Smooth muscle cell (in vitro differentiated cells): ENCODE data around the gene S100B. TPM values are rescaled to one million over a fixed set of nuclear protein-coding genes. Genes with fewer than 3 reads are reported as not detected.

Experiments used
- DNase-seq: peaks from one replicate; lab custom pipeline; 2025; ENCODE audit not compliant: unreplicated experiment; lab: John Stamatoyannopoulos, UW
- H2AFZ ChIP-seq: fragments of 200-600 bp; sonication (generic); 2 replicates; pipeline ENCODE4 v1.6.0; 2016; ENCODE audit warnings: antibody characterized with exemption, low read depth, mild to moderate bottlenecking
- H3F3A ChIP-seq: fragments of 200-600 bp; sonication (generic); 2 replicates; pipeline ENCODE4 v1.6.0; 2017; ENCODE audit warnings: antibody characterized with exemption, low read depth
- H3K27ac ChIP-seq: fragments of 200-600 bp; sonication (generic); 2 replicates; pipeline ENCODE4 v1.5.1; 2016; ENCODE audit warnings: low read depth, mild to moderate bottlenecking
- H3K27me3 ChIP-seq: fragments of 200-600 bp; sonication (generic); 2 replicates; pipeline ENCODE4 v1.6.1; 2016; ENCODE audit warnings: low read depth, mild to moderate bottlenecking
- H3K36me3 ChIP-seq: fragments of 200-600 bp; sonication (generic); 2 replicates; pipeline ENCODE4 v1.5.1; 2016; ENCODE audit warnings: low read depth
- H3K4me1 ChIP-seq: fragments of 200-600 bp; sonication (generic); 2 replicates; pipeline ENCODE4 v1.5.1; 2016; ENCODE audit warnings: low read depth
- H3K4me2 ChIP-seq: fragments of 200-600 bp; sonication (generic); 2 replicates; pipeline ENCODE4 v1.6.0; 2016; ENCODE audit warnings: mild to moderate bottlenecking
- H3K4me3 ChIP-seq: fragments of 200-600 bp; sonication (generic); 2 replicates; pipeline ENCODE4 v1.5.1; 2016; ENCODE audit warnings: mild to moderate bottlenecking
- H3K79me2 ChIP-seq: fragments of 200-600 bp; sonication (generic); 2 replicates; pipeline ENCODE4 v1.6.0; 2016; ENCODE audit warnings: low read depth, mild to moderate bottlenecking
- H3K9ac ChIP-seq: fragments of 200-600 bp; sonication (generic); 2 replicates; pipeline ENCODE4 v1.6.0; 2016; ENCODE audit warnings: low read depth
- H3K9me3 ChIP-seq: fragments of 200-600 bp; sonication (generic); replicated peaks from 2 replicates; pipeline ENCODE4 v1.5.1; 2016; ENCODE audit warnings: low read depth
- H4K20me1 ChIP-seq: fragments of 200-600 bp; sonication (generic); 2 replicates; pipeline ENCODE4 v1.6.0; 2016; ENCODE audit warnings: low read depth
- WGBS: methylation state at CpG from one replicate; pipeline ENCODE4 v1.1.7; 2016; ENCODE audit warnings: low lambda C conversion rate; 5-methylcytosine and 5-hydroxymethylcytosine counted together
- polyA plus RNA-seq: library from polyadenylated mRNA; unstranded; fragments of >200 nt; fragmentation: Nextera tagmentation; extraction: Ambion mirVana; gene quantifications from 2 replicates; pipeline ENCODE4 v1.2.1, GENCODE V29; 2016
- total RNA-seq: library from RNA; depleted of rRNA; stranded (reverse); fragments of >200 nt; gene quantifications from 2 replicates; pipeline ENCODE4 v1.2.3, GENCODE V29; 2014
- TF ChIP-seq, protein P1 (sequence below): fragments of 200-600 bp; sonication (generic); IDR thresholded peaks from 2 replicates; pipeline ENCODE4 v1.5.1; 2017; ENCODE audit warnings: borderline replicate concordance, mild to moderate bottlenecking, antibody characterized with exemption; ENCODE audit not compliant: insufficient read depth, poor library complexity, severe bottlenecking

Gene S100B
- total and polyA plus RNA-seq, 2 experiments from 2014 or later, result not detected

DNA sequence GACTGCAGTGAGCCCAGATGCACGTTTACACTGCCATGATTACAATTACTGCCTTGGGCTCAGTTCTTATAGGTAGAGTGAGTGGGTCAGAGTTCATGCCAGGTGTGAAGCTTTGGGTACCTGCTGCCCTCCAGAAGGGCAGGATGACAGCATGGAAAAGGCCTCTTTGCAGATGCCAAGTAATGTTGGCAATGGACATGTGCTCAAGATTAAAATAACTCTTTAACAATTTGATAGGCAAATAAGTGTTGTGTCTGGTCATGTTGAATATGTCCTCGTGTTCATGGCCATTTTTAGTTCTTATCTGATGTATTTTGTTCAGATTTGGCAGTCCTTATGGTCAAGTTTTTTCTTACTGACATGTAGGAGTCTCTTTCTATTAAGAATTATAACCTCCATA lies 34.8 kb downstream of the S100B start:
- H3K4me1 ChIP-seq, result no peaks in the 10 kb centered on the region
- no peaks in the 10 kb centered on the region for H3K27me3 ChIP-seq
- no peak overlapping the region for H2AFZ ChIP-seq
- no peaks in the 10 kb centered on the region for H3K9me3 ChIP-seq
- H3K4me3 ChIP-seq, result no peak overlapping the region
- H4K20me1 ChIP-seq, result no peaks in the 10 kb centered on the region
- H3K27ac ChIP-seq, result no peak overlapping the region
- no peak overlapping the region for H3K9ac ChIP-seq
- DNase-seq, result no peak
- H3K36me3 ChIP-seq, result peaks cover 27% of the 10 kb centered on the region
- no peak overlapping the region for H3K4me2 ChIP-seq
- H3F3A ChIP-seq, result no peaks in the 10 kb centered on the region
- no peaks in the 10 kb centered on the region for H3K79me2 ChIP-seq
- TF ChIP-seq, protein P1, sequence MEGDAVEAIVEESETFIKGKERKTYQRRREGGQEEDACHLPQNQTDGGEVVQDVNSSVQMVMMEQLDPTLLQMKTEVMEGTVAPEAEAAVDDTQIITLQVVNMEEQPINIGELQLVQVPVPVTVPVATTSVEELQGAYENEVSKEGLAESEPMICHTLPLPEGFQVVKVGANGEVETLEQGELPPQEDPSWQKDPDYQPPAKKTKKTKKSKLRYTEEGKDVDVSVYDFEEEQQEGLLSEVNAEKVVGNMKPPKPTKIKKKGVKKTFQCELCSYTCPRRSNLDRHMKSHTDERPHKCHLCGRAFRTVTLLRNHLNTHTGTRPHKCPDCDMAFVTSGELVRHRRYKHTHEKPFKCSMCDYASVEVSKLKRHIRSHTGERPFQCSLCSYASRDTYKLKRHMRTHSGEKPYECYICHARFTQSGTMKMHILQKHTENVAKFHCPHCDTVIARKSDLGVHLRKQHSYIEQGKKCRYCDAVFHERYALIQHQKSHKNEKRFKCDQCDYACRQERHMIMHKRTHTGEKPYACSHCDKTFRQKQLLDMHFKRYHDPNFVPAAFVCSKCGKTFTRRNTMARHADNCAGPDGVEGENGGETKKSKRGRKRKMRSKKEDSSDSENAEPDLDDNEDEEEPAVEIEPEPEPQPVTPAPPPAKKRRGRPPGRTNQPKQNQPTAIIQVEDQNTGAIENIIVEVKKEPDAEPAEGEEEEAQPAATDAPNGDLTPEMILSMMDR, result no peak
- WGBS, result 98% methylated on average over 2 of the region's 2 CpGs

DNA sequence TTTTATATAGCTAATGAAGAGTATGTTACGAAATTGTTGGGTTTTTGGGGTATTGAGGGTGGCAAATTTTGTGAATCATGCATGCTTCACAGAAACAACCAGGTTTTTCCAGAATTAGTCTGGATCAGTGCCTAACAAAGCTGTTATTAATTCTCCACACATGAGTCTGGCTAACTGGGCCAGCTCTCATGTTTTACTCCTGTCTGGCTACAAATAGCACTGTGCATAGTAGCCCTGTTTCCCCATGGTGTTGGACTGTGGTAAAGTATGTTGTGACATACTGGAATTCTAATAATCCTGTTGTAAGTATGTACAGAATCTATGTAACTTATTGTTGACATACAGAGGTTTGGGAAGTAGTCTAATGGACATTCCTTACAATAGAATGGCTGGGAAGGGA lies 35.8 kb downstream of the S100B start:
- WGBS, result 100% methylated on average over 1 of the region's 1 CpG
- H3K36me3 ChIP-seq, result peaks cover 27% of the 10 kb centered on the region
- H3K4me2 ChIP-seq, result no peak overlapping the region
- no peaks in the 10 kb centered on the region for H3K4me1 ChIP-seq
- H3K4me3 ChIP-seq, result no peak overlapping the region
- TF ChIP-seq, protein P1, result no peak
- H3K27ac ChIP-seq, result no peak overlapping the region
- H3K9ac ChIP-seq, result no peak overlapping the region
- no peaks in the 10 kb centered on the region for H3K27me3 ChIP-seq
- no peaks in the 10 kb centered on the region for H3K79me2 ChIP-seq
- no peaks in the 10 kb centered on the region for H3K9me3 ChIP-seq
- H4K20me1 ChIP-seq, result no peaks in the 10 kb centered on the region
- H3F3A ChIP-seq, result no peaks in the 10 kb centered on the region
- no peak for DNase-seq
- no peak overlapping the region for H2AFZ ChIP-seq

DNA sequence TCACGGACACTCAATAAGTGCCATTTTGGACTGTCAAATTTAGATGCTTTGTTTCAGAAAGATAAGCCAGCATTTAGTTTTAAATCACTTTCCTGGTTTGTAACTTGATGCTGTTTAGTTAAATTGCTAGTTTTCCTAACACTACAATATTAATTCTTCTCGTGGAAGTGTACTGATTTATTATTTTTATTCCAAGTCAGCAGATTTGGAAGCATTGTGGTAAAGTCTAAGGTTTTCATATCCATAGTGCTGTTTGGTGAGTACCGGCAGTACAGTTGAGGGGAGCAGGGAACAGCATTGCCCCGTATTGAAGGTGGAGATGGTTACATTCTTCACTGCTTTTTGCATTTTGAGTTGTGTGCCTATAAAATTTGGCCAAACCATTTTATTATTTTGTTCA lies 36.3 kb downstream of the S100B start:
- Histone ChIP-seq H3K27me3 (no peaks in the 10 kb centered on the region), H4K20me1 (no peaks in the 10 kb centered on the region), H3K4me3 (no peak overlapping the region), H3K9me3 (no peaks in the 10 kb centered on the region), H3K27ac (no peak overlapping the region), H2AFZ (no peak overlapping the region), H3K79me2 (no peaks in the 10 kb centered on the region), H3K36me3 (peaks cover 27% of the 10 kb centered on the region), H3K4me2 (no peak overlapping the region), H3F3A (no peaks in the 10 kb centered on the region), H3K4me1 (no peaks in the 10 kb centered on the region), H3K9ac (no peak overlapping the region)
- no peak for DNase-seq
- TF ChIP-seq, protein P1, result no peak
- WGBS, result 96% methylated on average over 4 of the region's 4 CpGs

DNA sequence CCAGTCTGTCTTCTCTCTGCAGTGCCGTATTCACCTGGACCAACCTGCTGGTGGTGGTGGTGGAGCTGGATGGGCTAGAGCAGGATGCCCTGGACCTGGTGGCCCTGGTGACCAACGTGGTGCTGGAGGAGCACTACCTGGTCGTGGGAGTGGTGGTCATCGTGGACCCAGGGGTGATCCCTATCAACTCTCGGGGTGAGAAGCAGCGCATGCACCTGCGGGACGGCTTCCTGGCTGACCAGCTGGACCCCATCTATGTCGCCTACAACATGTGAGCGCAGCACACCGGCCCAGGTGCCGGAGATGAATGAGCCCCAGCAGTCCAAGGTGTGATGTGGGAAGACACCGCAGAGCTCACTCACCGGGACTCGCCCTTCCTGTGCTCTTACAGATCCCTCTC lies 37.5 kb downstream of the S100B start:
- H4K20me1 ChIP-seq, result no peaks in the 10 kb centered on the region
- H3K27ac ChIP-seq, result no peak overlapping the region
- no peaks in the 10 kb centered on the region for H3F3A ChIP-seq
- no peak overlapping the region for H3K4me2 ChIP-seq
- H3K4me3 ChIP-seq, result no peak overlapping the region
- over 99% methylated on average over 15 of the region's 15 CpGs for WGBS
- H3K36me3 ChIP-seq, result peaks cover 19% of the 10 kb centered on the region
- TF ChIP-seq, protein P1, result no peak
- H2AFZ ChIP-seq, result no peak overlapping the region
- H3K9ac ChIP-seq, result no peak overlapping the region
- H3K27me3 ChIP-seq, result no peaks in the 10 kb centered on the region
- no peak for DNase-seq
- H3K9me3 ChIP-seq, result no peaks in the 10 kb centered on the region
- H3K4me1 ChIP-seq, result no peaks in the 10 kb centered on the region
- H3K79me2 ChIP-seq, result no peaks in the 10 kb centered on the region
